Endothelial cell of umbilical vein (primary cell): ENCODE data around the gene EBLN1. TPM values are rescaled to one million over a fixed set of nuclear protein-coding genes. Genes with fewer than 3 reads are reported as not detected.

Experiments
- BruUV-seq: library from RNA; stranded (reverse); fragments of 400-500 nt; replicated peaks from 2 replicates; lab custom pipeline; 2021; lab: Mats Ljungman, UMichigan
- CTCF ChIA-PET: fragments of 300-600, 350-600 bp; sonication (Branson Sonifier 250); formaldehyde crosslinking; loops from one replicate; lab custom pipeline; 2021; ENCODE audit warnings: antibody characterized with exemption, inconsistent platforms; lab: Charles Lee
- POLR2A ChIA-PET: fragments of 300-600, 350-600 bp; sonication (Branson Sonifier 250); formaldehyde crosslinking; loops from one replicate; lab custom pipeline; 2021; ENCODE audit warnings: antibody characterized with exemption, inconsistent platforms; lab: Charles Lee
- DNase-seq: peaks from one replicate; pipeline ENCODE4 v3.0.0-alpha.2; 2011; ENCODE audit warnings: low read depth, low spot score
- FAIRE-seq: peaks from 2 replicates; lab custom pipeline; 2011; peaks lifted over from hg19 to GRCh38; lab: Jason Lieb, UNC
- H2AFZ ChIP-seq: 2 replicates; pipeline ENCODE4 v1.6.0; 2012; ENCODE audit warnings: low read depth, low read length, control low read depth, inconsistent platforms
- H3K27ac ChIP-seq: 2 replicates; pipeline ENCODE4 v1.5.1; 2011; ENCODE audit warnings: low read depth, mild to moderate bottlenecking, control low read depth, low read length, moderate library complexity; ENCODE audit not compliant: insufficient read depth
- H3K27me3 ChIP-seq, 2 experiments: 2 replicates each; pipeline versions ENCODE4 v1.6.0 to v1.6.1; 2011; ENCODE audit warnings: low read length in 2 of 2, mixed read lengths in 1 of 2; ENCODE audit not compliant: control insufficient read depth in 2 of 2, insufficient read depth in 2 of 2
- H3K36me3 ChIP-seq, 2 experiments: 2 replicates in 1 of 2; 3 replicates in 1 of 2; pipeline ENCODE4 v1.5.1; 2011; ENCODE audit warnings: low read length in 2 of 2, mild to moderate bottlenecking in 1 of 2, moderate library complexity in 1 of 2; ENCODE audit not compliant: control insufficient read depth in 2 of 2, insufficient read depth in 2 of 2; ENCODE audit errors: extremely low read depth in 1 of 2
- H3K4me1 ChIP-seq: 3 replicates; pipeline ENCODE4 v1.5.1; 2011; ENCODE audit warnings: mild to moderate bottlenecking, low read length; ENCODE audit not compliant: control insufficient read depth, insufficient read depth; ENCODE audit errors: extremely low read depth
- H3K4me2 ChIP-seq: 2 replicates; pipeline ENCODE4 v1.6.1; 2011; ENCODE audit warnings: low read length, control low read depth, mixed read lengths; ENCODE audit not compliant: insufficient read depth
- H3K4me3 ChIP-seq, 3 experiments: fragments of 200-600 bp in 1 of 3; sonication (generic), shearing (Covaris generic) in 1 of 3; replicated peaks in 1 of 3; 2 replicates each; pipeline ENCODE4 v1.5.1; 2011 to 2016; ENCODE audit warnings: control low read depth in 3 of 3, low read length in 3 of 3, mild to moderate bottlenecking in 2 of 3, inconsistent platforms in 1 of 3, low read depth in 1 of 3, moderate library complexity in 1 of 3; ENCODE audit not compliant: insufficient read depth in 1 of 3
- H3K79me2 ChIP-seq: 2 replicates; pipeline ENCODE4 v1.6.0; 2012; ENCODE audit warnings: low read length, inconsistent platforms; ENCODE audit not compliant: control insufficient read depth, insufficient read depth
- H3K9ac ChIP-seq: replicated peaks from 2 replicates; pipeline ENCODE3; 2011; ENCODE audit warnings: low read length, control low read depth; ENCODE audit not compliant: insufficient read depth; ENCODE audit errors: extremely low read depth
- H3K9me1 ChIP-seq: replicated peaks from 3 replicates; pipeline ENCODE4 v1.6.0; 2011; ENCODE audit warnings: mild to moderate bottlenecking, low read length; ENCODE audit not compliant: control insufficient read depth, insufficient read depth; ENCODE audit errors: extremely low read depth
- H3K9me3 ChIP-seq: replicated peaks from 2 replicates; pipeline ENCODE4 v1.5.1; 2012; ENCODE audit warnings: low read length, inconsistent platforms; ENCODE audit not compliant: control insufficient read depth, insufficient read depth
- H4K20me1 ChIP-seq: replicated peaks from 2 replicates; pipeline ENCODE3; 2011; ENCODE audit warnings: mild to moderate bottlenecking, low read length; ENCODE audit not compliant: control insufficient read depth, insufficient read depth; ENCODE audit errors: extremely low read depth
- EZH2 ChIP-seq: IDR thresholded peaks from 2 replicates; pipeline ENCODE4 v1.6.1; 2012; ENCODE audit warnings: borderline replicate concordance, low read depth, mild to moderate bottlenecking, moderate library complexity, low read length, inconsistent platforms; ENCODE audit not compliant: severe bottlenecking
- FOS ChIP-seq: IDR thresholded peaks from 2 replicates; pipeline ENCODE4 v1.6.1; 2011; ENCODE audit warnings: mild to moderate bottlenecking, low read length, moderate library complexity, borderline replicate concordance; ENCODE audit not compliant: insufficient read depth
- GATA2 ChIP-seq: IDR thresholded peaks from 2 replicates; pipeline ENCODE4 v1.7.0; 2011; ENCODE audit warnings: low read depth, mild to moderate bottlenecking, moderate library complexity, mixed read lengths, low read length; ENCODE audit not compliant: insufficient read length, insufficient read depth
- JUN ChIP-seq: IDR thresholded peaks from 2 replicates; pipeline ENCODE4 v1.6.1; 2011; ENCODE audit warnings: borderline replicate concordance, low read depth; ENCODE audit not compliant: insufficient read length, insufficient read depth
- MYC ChIP-seq: IDR thresholded peaks from one replicate; pipeline ENCODE4 v1.6.1; 2011; ENCODE audit warnings: mild to moderate bottlenecking, low read depth, low read length
- POLR2A ChIP-seq: IDR thresholded peaks from 2 replicates; pipeline ENCODE4 v1.6.1; 2012; ENCODE audit warnings: low read depth, mild to moderate bottlenecking, control low read depth, low read length
- POLR2AphosphoS5 ChIP-seq: IDR thresholded peaks from 2 replicates; pipeline ENCODE4 v1.6.1; 2012; ENCODE audit warnings: low read depth, mild to moderate bottlenecking, control low read depth, low read length, moderate library complexity; ENCODE audit not compliant: insufficient read depth
- dilution Hi-C: fragments of 300-500 bp; cut with MboI; formaldehyde crosslinking; loops from one replicate; pipeline ENCODE4 v1.15.0; 2019; ENCODE audit warnings: low sequenced_read_pairs; ENCODE audit not compliant: extremely low pct_ligation_motif_present
- intact Hi-C: fragments of 100-400 bp; cut with micrococcal nuclease; formaldehyde crosslinking; loops from one replicate; pipeline ENCODE4 v1.10.0; 2022
- polyA plus RNA-seq, 4 experiments: library from polyadenylated mRNA; depleted of rRNA in 3 of 4; stranded (reverse) in 3 of 4; unstranded in 1 of 4; fragments of >200 nt; gene quantifications; 2 replicates each; pipeline versions ENCODE4 v1.2.1 to v1.2.3, GENCODE V29; 2011 to 2012; ENCODE audit warnings: missing spikeins in 1 of 4
- total RNA-seq: library from RNA; stranded (reverse); gene quantifications from 2 replicates; pipeline ENCODE4 v1.2.3, GENCODE V29; 2021
- TF ChIP-seq, protein P1 (sequence below), 2 donors: IDR thresholded peaks; 1 replicate in 1 of 2; 2 replicates in 1 of 2; pipeline ENCODE4 v1.5.1; 2011; ENCODE audit warnings: low read length in 2 of 2, mild to moderate bottlenecking in 2 of 2, moderate library complexity in 2 of 2, control low read depth in 1 of 2, inconsistent platforms in 1 of 2, low read depth in 1 of 2; ENCODE audit not compliant: insufficient read depth in 1 of 2; ENCODE audit errors: extremely low read depth in 1 of 2
- TF ChIP-seq, protein P2 (sequence below): IDR thresholded peaks from 2 replicates; pipeline ENCODE4 v1.6.1; 2011; ENCODE audit not compliant: insufficient read depth, insufficient read length

Gene EBLN1
- total and polyA plus RNA-seq, 2 donors (not counting 3 experiments of a cell fraction or from before 2014, with no cell fraction given) = not detected

DNA sequence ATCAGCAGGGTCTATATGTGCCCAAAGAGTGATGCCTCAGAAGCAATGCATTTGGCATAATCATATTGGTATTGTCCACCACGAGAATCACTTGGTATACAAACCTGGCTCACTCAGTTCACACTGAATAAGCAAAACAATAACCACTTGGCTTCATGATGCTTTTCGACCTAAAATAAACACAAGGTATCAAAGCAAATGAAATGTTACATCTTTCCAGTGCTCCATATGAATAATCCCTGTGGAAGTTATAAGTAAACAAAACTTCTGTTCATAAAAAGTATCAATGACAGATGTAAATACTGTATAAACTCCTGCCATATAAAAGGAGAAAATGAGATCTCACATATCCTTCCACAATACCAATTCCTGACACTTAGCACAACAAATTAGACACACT lies 29.8 kb upstream of the EBLN1 start:
- H4K20me1 ChIP-seq = no peaks in the 10 kb centered on the region
- no peak for DNase-seq

More for the DNA sequence above, 29.8 kb upstream of the EBLN1 start:
- Histone ChIP-seq H3K27me3 (no peaks in the 10 kb centered on the region), H3K79me2 (no peaks in the 10 kb centered on the region), H2AFZ (peak overlapping the region; percentile 64), H3K4me1 (peaks cover 7% of the 10 kb centered on the region), H3K4me2 (no peak overlapping the region), H3K36me3 (no peaks in the 10 kb centered on the region), H3K9me1 (no peaks in the 10 kb centered on the region), H3K9me3 (no peaks in the 10 kb centered on the region), H3K4me3 (no peak overlapping the region), H3K9ac (no peak overlapping the region), H3K27ac (peak overlapping the region; percentile 58)
- CTCF ChIA-PET = no interaction called here
- TF ChIP-seq, protein P1, sequence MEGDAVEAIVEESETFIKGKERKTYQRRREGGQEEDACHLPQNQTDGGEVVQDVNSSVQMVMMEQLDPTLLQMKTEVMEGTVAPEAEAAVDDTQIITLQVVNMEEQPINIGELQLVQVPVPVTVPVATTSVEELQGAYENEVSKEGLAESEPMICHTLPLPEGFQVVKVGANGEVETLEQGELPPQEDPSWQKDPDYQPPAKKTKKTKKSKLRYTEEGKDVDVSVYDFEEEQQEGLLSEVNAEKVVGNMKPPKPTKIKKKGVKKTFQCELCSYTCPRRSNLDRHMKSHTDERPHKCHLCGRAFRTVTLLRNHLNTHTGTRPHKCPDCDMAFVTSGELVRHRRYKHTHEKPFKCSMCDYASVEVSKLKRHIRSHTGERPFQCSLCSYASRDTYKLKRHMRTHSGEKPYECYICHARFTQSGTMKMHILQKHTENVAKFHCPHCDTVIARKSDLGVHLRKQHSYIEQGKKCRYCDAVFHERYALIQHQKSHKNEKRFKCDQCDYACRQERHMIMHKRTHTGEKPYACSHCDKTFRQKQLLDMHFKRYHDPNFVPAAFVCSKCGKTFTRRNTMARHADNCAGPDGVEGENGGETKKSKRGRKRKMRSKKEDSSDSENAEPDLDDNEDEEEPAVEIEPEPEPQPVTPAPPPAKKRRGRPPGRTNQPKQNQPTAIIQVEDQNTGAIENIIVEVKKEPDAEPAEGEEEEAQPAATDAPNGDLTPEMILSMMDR (IDR thresholded peaks at IDR 0.05; ENCODE audit: extremely low read depth in 1 of 2, insufficient read depth in 1 of 2, low read depth in 1 of 2, low read length in 2 of 2) = no peak
- TF ChIP-seq JUN (no peak), GATA2 (no peak), EZH2 (no peak), MYC (no peak), FOS (no peak), POLR2AphosphoS5 (no peak), POLR2A (no peak)
- TF ChIP-seq, protein P2, sequence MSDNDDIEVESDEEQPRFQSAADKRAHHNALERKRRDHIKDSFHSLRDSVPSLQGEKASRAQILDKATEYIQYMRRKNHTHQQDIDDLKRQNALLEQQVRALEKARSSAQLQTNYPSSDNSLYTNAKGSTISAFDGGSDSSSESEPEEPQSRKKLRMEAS = no peak
- dilution Hi-C loops = no loop called here
- FAIRE-seq = peak; percentile 8
- intact Hi-C loops = no loop called here
- no TSS peak for BruUV-seq
- POLR2A ChIA-PET = no interaction called here
